HepG2 (cell line): ENCODE results near the gene NEK8. TPM values are rescaled to one million over a fixed set of nuclear protein-coding genes. Genes with fewer than 3 reads are reported as not detected.
A peak's percentile ranks its signal among the peaks of the same experiment; 100 is the strongest.

Experiments used
- ARNTL ChIP-seq: sonication (generic); formaldehyde crosslinking; IDR thresholded peaks from 2 replicates; pipeline ENCODE4 v1.4.0; 2020; ENCODE audit warnings: mild to moderate bottlenecking, missing genetic modification reagents
- ATF7 ChIP-seq, 2 experiments: fragments of 450-650 bp in 1 of 2; sonication (generic) in 1 of 2; formaldehyde crosslinking in 1 of 2; IDR thresholded peaks; 2 replicates each; pipeline versions ENCODE4 v1.4.0 to v1.6.1; 2016 to 2020; ENCODE audit warnings: antibody characterized with exemption in 1 of 2, mild to moderate bottlenecking in 1 of 2, missing genetic modification reagents in 1 of 2
- CHCHD3 ChIP-seq: sonication (generic); formaldehyde crosslinking; IDR thresholded peaks from 2 replicates; pipeline ENCODE4 v1.8.0; 2022; ENCODE audit warnings: mild to moderate bottlenecking, missing genetic modification reagents, moderate library complexity
- DNMT3B ChIP-seq: conservative IDR thresholded peaks from 2 replicates; pipeline ENCODE4 v1.6.1; 2016; ENCODE audit warnings: missing biosample characterization, control low read depth
- ELF1 ChIP-seq: sonication (generic); formaldehyde crosslinking; IDR thresholded peaks from 2 replicates; pipeline ENCODE4 v1.4.0; 2020; ENCODE audit warnings: missing genetic modification reagents
- ELF4 ChIP-seq: sonication (generic); formaldehyde crosslinking; IDR thresholded peaks from 2 replicates; pipeline ENCODE4 v1.5.0; 2020; ENCODE audit warnings: missing genetic modification reagents, mild to moderate bottlenecking, moderate library complexity, borderline replicate concordance
- FOXM1 ChIP-seq: sonication (generic); formaldehyde crosslinking; IDR thresholded peaks from 2 replicates; pipeline ENCODE4 v1.5.0; 2020; ENCODE audit warnings: missing genetic modification reagents
- HNRNPLL ChIP-seq: fragments of 200-400 bp; formaldehyde crosslinking; IDR thresholded peaks from 2 replicates; pipeline ENCODE4 v1.6.1; 2017; ENCODE audit warnings: mild to moderate bottlenecking, low read depth, low read length; ENCODE audit not compliant: poor library complexity, severe bottlenecking
- JUN ChIP-seq: sonication (generic); formaldehyde crosslinking; IDR thresholded peaks from 2 replicates; pipeline ENCODE4 v1.4.0; 2020; ENCODE audit warnings: mild to moderate bottlenecking, missing genetic modification reagents
- RBM22 ChIP-seq: fragments of 200-400 bp; formaldehyde crosslinking; optimal IDR thresholded peaks from 2 replicates; pipeline ENCODE3; 2017; ENCODE audit warnings: mild to moderate bottlenecking, low read length, moderate library complexity
- SP140L ChIP-seq: sonication (generic); formaldehyde crosslinking; IDR thresholded peaks from 2 replicates; pipeline ENCODE4 v1.4.0; 2020; ENCODE audit warnings: missing genetic modification reagents, borderline replicate concordance
- ZBTB34 ChIP-seq: sonication (generic); formaldehyde crosslinking; IDR thresholded peaks from 2 replicates; pipeline ENCODE4 v1.8.0; 2022; ENCODE audit warnings: mild to moderate bottlenecking, missing genetic modification reagents
- ZBTB44 ChIP-seq: sonication (generic); formaldehyde crosslinking; IDR thresholded peaks from 2 replicates; pipeline ENCODE4 v1.4.0; 2020; ENCODE audit warnings: missing genetic modification reagents
- ZFP82 ChIP-seq: sonication (generic); formaldehyde crosslinking; IDR thresholded peaks from 2 replicates; pipeline ENCODE4 v1.5.1; 2020; ENCODE audit warnings: mild to moderate bottlenecking, missing genetic modification reagents, borderline replicate concordance
- ZNF142 ChIP-seq: sonication (generic); formaldehyde crosslinking; IDR thresholded peaks from 2 replicates; pipeline ENCODE4 v1.4.0; 2020; ENCODE audit warnings: missing genetic modification reagents
- ZNF251 ChIP-seq: sonication (generic); formaldehyde crosslinking; IDR thresholded peaks from 2 replicates; pipeline ENCODE4 v1.9.0; 2021; ENCODE audit warnings: mild to moderate bottlenecking, missing genetic modification reagents
- ZNF484 ChIP-seq: sonication (generic); formaldehyde crosslinking; IDR thresholded peaks from 2 replicates; pipeline ENCODE4 v1.5.1; 2020; ENCODE audit warnings: mild to moderate bottlenecking, low read depth, missing genetic modification reagents, borderline replicate concordance
- ZNF547 ChIP-seq: sonication (generic); formaldehyde crosslinking; IDR thresholded peaks from 2 replicates; pipeline ENCODE4 v1.5.1; 2020; ENCODE audit warnings: mild to moderate bottlenecking, missing genetic modification reagents
- ZNF564 ChIP-seq: sonication (generic); formaldehyde crosslinking; IDR thresholded peaks from 2 replicates; pipeline ENCODE4 v1.8.1; 2023; ENCODE audit warnings: mild to moderate bottlenecking, missing genetic modification reagents
- ZNF891 ChIP-seq: sonication (generic); formaldehyde crosslinking; IDR thresholded peaks from 2 replicates; pipeline ENCODE4 v1.5.0; 2020; ENCODE audit warnings: mild to moderate bottlenecking, missing genetic modification reagents
- polyA plus RNA-seq, 8 experiments: library from polyadenylated mRNA; depleted of rRNA in 3 of 8; stranded (reverse) in 7 of 8; unstranded in 1 of 8; fragments of >200 nt; fragmentation: Illumina TruSeq in 4 of 8; extraction: Trizol in 4 of 8; gene quantifications; 2 replicates each; pipeline versions ENCODE4 v1.2.1 to v1.2.3, GENCODE V29; 2011 to 2016; ENCODE audit warnings: low read depth in 4 of 8, missing spikeins in 1 of 8, mixed read lengths in 1 of 8; ENCODE audit not compliant: insufficient read depth in 1 of 8
- total RNA-seq, 5 experiments: library from RNA; depleted of rRNA; stranded (reverse); fragments of >200 nt; fragmentation: Illumina TruSeq; extraction: Trizol; gene quantifications; 2 replicates each; pipeline ENCODE4 v1.2.3, GENCODE V29; 2016; ENCODE audit warnings: low read depth in 1 of 5

The NEK8 gene
- total and polyA plus RNA-seq, 2 of the 13 experiments (the other 11 are each of a cell fraction or from before 2014, with no cell fraction given) = 5.8 to 13.5 TPM

GRCh38 chr17:28710861-28711722, 17.5 kb upstream of the NEK8 start (continued):
- TF ChIP-seq ELF1 (CRISPR knock-in tag) (peak; percentile 8; the same call in 1 of the 2 replicates), SP140L (CRISPR knock-in tag) (no peak), RBM22 (no peak), ZBTB44 (no peak), ZBTB34 (CRISPR knock-in tag) (peak; percentile 59; the same call in 1 of the 2 replicates), ZNF484 (CRISPR knock-in tag) (no peak), ARNTL (CRISPR knock-in tag) (peak; percentile 24; the same call in 1 of the 2 replicates), ZNF142 (CRISPR knock-in tag) (peak; percentile 62), FOXM1 (0 out of 2 replicates have a peak, but pooled peaks have one; percentile 17), HNRNPLL (peak; percentile 55), ZNF564 (CRISPR knock-in tag) (0 out of 2 replicates have a peak, but pooled peaks have one; percentile 25), ZNF891 (peak; percentile 33), CHCHD3 (CRISPR knock-in tag) (no peak), ZNF547 (peak; percentile 87), ZNF251 (CRISPR knock-in tag) (no peak), ATF7 (IDR thresholded peaks at IDR 0.05) (no peak), ATF7 (CRISPR knock-in tag; IDR thresholded peaks at IDR 0.05) (no peak), ELF4 (CRISPR knock-in tag) (no peak), JUN (no peak), DNMT3B (CRISPR knock-in tag) (no peak), ZFP82 (CRISPR knock-in tag) (0 out of 2 replicates have a peak, but pooled peaks have one; percentile 69)
